H1 (cell line): ENCODE results near the gene TRIP11. TPM values are rescaled to one million over a fixed set of nuclear protein-coding genes. Genes with fewer than 3 reads are reported as not detected.

Experiments
- CTCF ChIA-PET: fragments of 300-600 bp; sonication (Branson Sonifier 250); formaldehyde crosslinking; loops from one replicate; lab custom pipeline; 2021; ENCODE audit not compliant: partially characterized antibody; lab: Charles Lee
- POLR2A ChIA-PET: fragments of 300-600 bp; sonication (Branson Sonifier 250); formaldehyde crosslinking; loops from one replicate; lab custom pipeline; 2021; ENCODE audit warnings: inconsistent platforms; ENCODE audit not compliant: partially characterized antibody; lab: Charles Lee
- DNase-seq, 2 experiments: peaks; one replicate each; pipeline versions ENCODE4 v3.0.0 to v3.0.0-alpha.2; 2010 to 2022; ENCODE audit warnings: low spot score in 2 of 2, low read depth in 1 of 2, mixed read lengths in 1 of 2
- FAIRE-seq: peaks from 2 replicates; lab custom pipeline; 2011; peaks lifted over from hg19 to GRCh38; lab: Jason Lieb, UNC
- H2AFZ ChIP-seq: 2 replicates; pipeline ENCODE4 v1.8.1; 2012; ENCODE audit warnings: low read length, inconsistent platforms
- H2AK5ac ChIP-seq: 2 replicates; pipeline ENCODE4 v1.6.1; 2013; ENCODE audit warnings: low read depth, low read length
- H2BK120ac ChIP-seq: replicated peaks from 2 replicates; pipeline ENCODE3; 2013; ENCODE audit warnings: low read depth, low read length, inconsistent platforms
- H2BK12ac ChIP-seq: 2 replicates; pipeline ENCODE4 v1.6.1; 2013; ENCODE audit warnings: low read depth, low read length
- H2BK15ac ChIP-seq: 2 replicates; pipeline ENCODE4 v1.6.1; 2013; ENCODE audit warnings: low read length
- H2BK20ac ChIP-seq: 2 replicates; pipeline ENCODE4 v1.6.1; 2013; ENCODE audit warnings: low read length
- H2BK5ac ChIP-seq: 2 replicates; pipeline ENCODE4 v1.6.1; 2013; ENCODE audit warnings: low read depth, low read length
- H3K14ac ChIP-seq: 2 replicates; pipeline ENCODE4 v1.6.1; 2013; ENCODE audit warnings: inconsistent platforms; ENCODE audit not compliant: insufficient read length
- H3K18ac ChIP-seq: 2 replicates; pipeline ENCODE4 v1.6.1; 2013; ENCODE audit warnings: low read length; ENCODE audit errors: extremely low read depth
- H3K23ac ChIP-seq: 2 replicates; pipeline ENCODE4 v1.6.1; 2013; ENCODE audit warnings: inconsistent platforms; ENCODE audit not compliant: insufficient read length
- H3K23me2 ChIP-seq: 2 replicates; pipeline ENCODE4 v1.6.1; 2013; ENCODE audit warnings: low read depth, low read length
- H3K27ac ChIP-seq: 2 replicates; pipeline ENCODE4 v1.6.1; 2011; ENCODE audit warnings: low read depth, low read length, inconsistent platforms
- H3K27me3 ChIP-seq, 4 experiments: replicated peaks in 1 of 4; 1 replicate in 1 of 4; 2 replicates in 3 of 4; pipeline versions ENCODE4 v1.6.1 to v1.8.1; 2011 to 2013; ENCODE audit warnings: low read length in 3 of 4, mild to moderate bottlenecking in 3 of 4, inconsistent platforms in 2 of 4, mixed read lengths in 2 of 4, moderate library complexity in 1 of 4; ENCODE audit not compliant: control insufficient read depth in 3 of 4, insufficient read depth in 3 of 4; ENCODE audit errors: extremely low read depth in 1 of 4
- H3K36me3 ChIP-seq, 4 experiments: 2 replicates each; pipeline versions ENCODE4 v1.6.1 to v1.8.1; 2011 to 2013; ENCODE audit warnings: mild to moderate bottlenecking in 4 of 4, low read length in 3 of 4, moderate library complexity in 2 of 4, control low read depth in 1 of 4, inconsistent platforms in 1 of 4; ENCODE audit not compliant: insufficient read depth in 4 of 4, control insufficient read depth in 2 of 4
- H3K4ac ChIP-seq: replicated peaks from 2 replicates; pipeline ENCODE3; 2013; ENCODE audit warnings: low read length, low read depth, mixed read lengths, inconsistent platforms; ENCODE audit not compliant: insufficient read length
- H3K4me1 ChIP-seq, 4 experiments: replicated peaks in 1 of 4; 1 replicate in 1 of 4; 2 replicates in 3 of 4; pipeline versions ENCODE4 v1.6.1 to v1.8.1; 2011 to 2013; ENCODE audit warnings: low read length in 3 of 4, inconsistent platforms in 2 of 4, mixed read lengths in 1 of 4; ENCODE audit not compliant: insufficient read depth in 4 of 4, control insufficient read depth in 3 of 4
- H3K4me2 ChIP-seq, 2 experiments: 2 replicates each; pipeline versions ENCODE4 v1.6.1 to v1.8.1; 2011 to 2013; ENCODE audit warnings: low read depth in 2 of 2, low read length in 2 of 2, control low read depth in 1 of 2, inconsistent platforms in 1 of 2, mild to moderate bottlenecking in 1 of 2; ENCODE audit not compliant: insufficient read depth in 1 of 2
- H3K4me3 ChIP-seq, 4 experiments: fragments of 200-600, 300-600 bp in 1 of 4; sonication (generic), shearing (Covaris generic), sonication (Bioruptor Twin) in 1 of 4; 2 replicates each; pipeline versions ENCODE4 v1.5.1 to v1.8.1; 2011 to 2016; ENCODE audit warnings: low read length in 4 of 4, low read depth in 3 of 4, control low read depth in 2 of 4, inconsistent platforms in 2 of 4, mild to moderate bottlenecking in 2 of 4, mixed read lengths in 1 of 4, moderate library complexity in 1 of 4; ENCODE audit not compliant: insufficient read depth in 2 of 4; ENCODE audit errors: extremely low read depth in 1 of 4
- H3K56ac ChIP-seq: replicated peaks from 2 replicates; pipeline ENCODE3; 2013; ENCODE audit warnings: low read depth, mild to moderate bottlenecking, mixed read lengths, low read length, inconsistent platforms; ENCODE audit not compliant: insufficient read length
- H3K79me1 ChIP-seq: 2 replicates; pipeline ENCODE4 v1.6.1; 2013; ENCODE audit warnings: low read depth, low read length, control low read depth
- H3K79me2 ChIP-seq, 2 experiments: 2 replicates each; pipeline versions ENCODE4 v1.6.1 to v1.8.1; 2012 to 2013; ENCODE audit warnings: low read length in 2 of 2, mild to moderate bottlenecking in 2 of 2, inconsistent platforms in 1 of 2; ENCODE audit not compliant: insufficient read depth in 2 of 2, control insufficient read depth in 1 of 2
- H3K9ac ChIP-seq, 4 experiments: replicated peaks in 1 of 4; 1 replicate in 1 of 4; 2 replicates in 3 of 4; pipeline versions ENCODE4 v1.6.1 to v1.8.1; 2011 to 2013; ENCODE audit warnings: low read depth in 3 of 4, low read length in 3 of 4, control low read depth in 2 of 4, mild to moderate bottlenecking in 2 of 4, moderate library complexity in 2 of 4, inconsistent platforms in 1 of 4; ENCODE audit errors: extremely low read depth in 1 of 4
- H3K9me3 ChIP-seq, 2 experiments: 2 replicates each; pipeline versions ENCODE4 v1.6.1 to v1.8.1; 2012 to 2013; ENCODE audit warnings: mild to moderate bottlenecking in 2 of 2, moderate library complexity in 2 of 2, control low read depth in 1 of 2, inconsistent platforms in 1 of 2, low read depth in 1 of 2, low read length in 1 of 2, mixed read lengths in 1 of 2; ENCODE audit not compliant: insufficient read depth in 2 of 2
- H4K20me1 ChIP-seq, 2 experiments: replicated peaks in 1 of 2; 2 replicates each; pipeline versions ENCODE3 to v1.8.1; 2011 to 2013; ENCODE audit warnings: inconsistent platforms in 2 of 2, low read length in 2 of 2, mild to moderate bottlenecking in 1 of 2; ENCODE audit not compliant: insufficient read depth in 2 of 2, control insufficient read depth in 1 of 2
- H4K5ac ChIP-seq: 2 replicates; pipeline ENCODE4 v1.6.1; 2013; ENCODE audit warnings: low read length, low read depth, mixed read lengths, inconsistent platforms; ENCODE audit not compliant: insufficient read length
- H4K8ac ChIP-seq: 2 replicates; pipeline ENCODE4 v1.8.0; 2013; ENCODE audit warnings: mild to moderate bottlenecking, moderate library complexity, low read length, inconsistent platforms; ENCODE audit not compliant: insufficient read depth; ENCODE audit errors: extremely low read depth
- H4K91ac ChIP-seq: replicated peaks from 2 replicates; pipeline ENCODE3; 2013; ENCODE audit warnings: low read length, mixed read lengths, inconsistent platforms; ENCODE audit not compliant: insufficient read length
- CHD2 ChIP-seq: IDR thresholded peaks from 2 replicates; pipeline ENCODE4 v1.6.1; 2012; ENCODE audit warnings: low read length, improper control_type of control experiment
- CREB1 ChIP-seq: IDR thresholded peaks from 2 replicates; pipeline ENCODE4 v1.6.1; 2012; ENCODE audit warnings: inconsistent platforms
- CTBP2 ChIP-seq: IDR thresholded peaks from 2 replicates; pipeline ENCODE4 v1.7.0; 2011; ENCODE audit warnings: borderline replicate concordance, mild to moderate bottlenecking, moderate library complexity, mixed read lengths, low read length; ENCODE audit not compliant: insufficient read depth, insufficient read length
- FOSL1 ChIP-seq: IDR thresholded peaks from 2 replicates; pipeline ENCODE4 v1.6.1; 2011; ENCODE audit warnings: mild to moderate bottlenecking, low read depth, low read length, moderate library complexity; ENCODE audit not compliant: insufficient read depth
- HDAC2 ChIP-seq, 2 experiments: fragments of 300-600 bp in 1 of 2; sonication (generic) in 1 of 2; IDR thresholded peaks; 2 replicates each; pipeline ENCODE4 v1.6.1; 2011 to 2012; ENCODE audit warnings: low read depth in 2 of 2, low read length in 2 of 2, mild to moderate bottlenecking in 2 of 2, moderate library complexity in 2 of 2, borderline replicate concordance in 1 of 2, inconsistent platforms in 1 of 2
- MAX ChIP-seq: IDR thresholded peaks from 2 replicates; pipeline ENCODE4 v1.6.1; 2012; ENCODE audit warnings: inconsistent platforms
- PHF8 ChIP-seq: fragments of 200-600 bp; sonication (generic); conservative IDR thresholded peaks from 2 replicates; pipeline ENCODE4 v1.7.1; 2012; ENCODE audit warnings: low read depth, mild to moderate bottlenecking, inconsistent platforms, low read length, moderate library complexity
- RAD21 ChIP-seq, 2 experiments: IDR thresholded peaks in 1 of 2; conservative IDR thresholded peaks in 1 of 2; 2 replicates each; pipeline ENCODE4 v1.6.1; 2011; ENCODE audit warnings: low read depth in 2 of 2, low read length in 2 of 2, improper control_type of control experiment in 1 of 2, inconsistent platforms in 1 of 2, mild to moderate bottlenecking in 1 of 2, moderate library complexity in 1 of 2
- RBBP5 ChIP-seq: IDR thresholded peaks from 2 replicates; pipeline ENCODE4 v1.7.1; 2012; ENCODE audit warnings: low read depth, mild to moderate bottlenecking, inconsistent platforms, low read length, moderate library complexity, borderline replicate concordance
- SRF ChIP-seq: IDR thresholded peaks from 2 replicates; pipeline ENCODE4 v1.6.1; 2011; ENCODE audit warnings: mild to moderate bottlenecking, low read depth, low read length, moderate library complexity
- TCF12 ChIP-seq: IDR thresholded peaks from 2 replicates; pipeline ENCODE4 v1.6.1; 2011; ENCODE audit warnings: low read depth, mild to moderate bottlenecking, low read length
- USF2 ChIP-seq: IDR thresholded peaks from 2 replicates; pipeline ENCODE4 v1.6.1; 2011; ENCODE audit warnings: low read length, improper control_type of control experiment
- polyA plus RNA-seq, 7 experiments: library from polyadenylated mRNA; depleted of rRNA in 3 of 7; stranded (reverse) in 5 of 7; unstranded in 2 of 7; fragments of >200 nt in 5 of 7; fragments of 200-250 nt in 2 of 7; gene quantifications; 1 replicate in 5 of 7; 2 replicates in 1 of 7; 4 replicates in 1 of 7; pipeline versions ENCODE4 v1.2.1 to v1.2.3, GENCODE V29; 2011 to 2013; ENCODE audit warnings: missing spikeins in 2 of 7, mixed read lengths in 2 of 7
- total RNA-seq: library from RNA; stranded (reverse); fragmentation: NEBNext Ultra II Directional; extraction: Animal tissue kit (Norgen Biotek cat#: 25700); gene quantifications from 2 replicates; pipeline ENCODE4 v1.2.1, GENCODE V29; 2021
- TF ChIP-seq, protein P1 (sequence below): IDR thresholded peaks from 2 replicates; pipeline ENCODE4 v1.6.1; 2012; ENCODE audit warnings: inconsistent platforms

The TRIP11 gene
- total and polyA plus RNA-seq, 2 of the 8 experiments (the other 6 are each of a cell fraction or from before 2014, with no cell fraction given) = 3.3 to 30.4 TPM

DNA sequence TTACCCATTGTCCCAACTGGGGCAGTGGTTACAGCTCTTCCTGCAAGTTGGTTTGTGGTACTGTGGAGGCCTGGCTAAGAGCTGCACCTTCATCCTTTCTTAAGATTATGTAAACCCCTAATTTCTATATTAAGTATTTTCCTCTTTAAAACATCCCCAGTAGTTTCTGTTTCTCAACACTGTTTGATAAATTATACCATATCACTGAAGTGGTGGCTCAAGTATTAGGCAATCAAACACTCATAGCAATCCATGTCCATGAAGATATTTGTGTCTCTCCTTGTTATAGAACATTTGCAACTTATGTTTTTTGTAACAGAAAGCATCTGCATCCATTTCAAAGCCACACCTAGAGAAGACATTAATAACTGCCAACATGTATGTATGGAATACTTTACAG lies 34.7 kb upstream of the TRIP11 start:
- no peak overlapping the region for H3K56ac ChIP-seq
- H2BK15ac ChIP-seq = no peak overlapping the region
- H2BK20ac ChIP-seq = no peak overlapping the region
- H3K9ac ChIP-seq = no peak overlapping the region
- H3K18ac ChIP-seq = no peak overlapping the region
- ChIA-PET CTCF (no interaction called here), POLR2A (no interaction called here)
- no peak overlapping the region for H3K27ac ChIP-seq
- no peaks in the 10 kb centered on the region for H3K27me3 ChIP-seq
- no peaks in the 10 kb centered on the region for H3K9me3 ChIP-seq
- H2BK120ac ChIP-seq = no peak overlapping the region
- no peak overlapping the region for H3K4me2 ChIP-seq
- H2AK5ac ChIP-seq = no peak overlapping the region
- FAIRE-seq (no peak), DNase-seq (no peak)
- H3K23ac ChIP-seq = no peak overlapping the region
- no peaks in the 10 kb centered on the region for H3K79me2 ChIP-seq
- H4K20me1 ChIP-seq = peaks cover 0 to 3% of the 10 kb centered on the region in 2 experiments
- H3K23me2 ChIP-seq = no peaks in the 10 kb centered on the region
- no peak overlapping the region for H4K91ac ChIP-seq
- H2BK5ac ChIP-seq = no peak overlapping the region
- no peak overlapping the region for H3K4ac ChIP-seq
- no peaks in the 10 kb centered on the region for H3K4me1 ChIP-seq
- H2BK12ac ChIP-seq = no peak overlapping the region
- no peaks in the 10 kb centered on the region for H3K79me1 ChIP-seq
- H3K14ac ChIP-seq = no peak overlapping the region
- H2AFZ ChIP-seq = no peak overlapping the region
- H4K8ac ChIP-seq = no peak overlapping the region
- H3K4me3 ChIP-seq = no peak overlapping the region
- no peak overlapping the region for H4K5ac ChIP-seq
- H3K36me3 ChIP-seq = peaks cover 2 to 41% (median 19%) of the 10 kb centered on the region in 4 experiments
- no peak for TF ChIP-seq USF2
- no peak for TF ChIP-seq CHD2
- no peak for TF ChIP-seq RAD21 (IDR thresholded peaks at IDR 0.05 in 1 of 2, conservative IDR thresholded peaks at IDR 0.05 in 1 of 2; ENCODE audit: low read depth in 2 of 2, low read length in 2 of 2)
- no peak for TF ChIP-seq MAX
- TF ChIP-seq RBBP5 = no peak
- TF ChIP-seq PHF8 = no peak
- TF ChIP-seq CTBP2 = no peak
- no peak for TF ChIP-seq CREB1
- TF ChIP-seq HDAC2 (IDR thresholded peaks at IDR 0.05; ENCODE audit: borderline replicate concordance in 1 of 2, low read depth in 2 of 2, low read length in 2 of 2) = no peak
- TF ChIP-seq TCF12 = no peak
- TF ChIP-seq, protein P1, sequence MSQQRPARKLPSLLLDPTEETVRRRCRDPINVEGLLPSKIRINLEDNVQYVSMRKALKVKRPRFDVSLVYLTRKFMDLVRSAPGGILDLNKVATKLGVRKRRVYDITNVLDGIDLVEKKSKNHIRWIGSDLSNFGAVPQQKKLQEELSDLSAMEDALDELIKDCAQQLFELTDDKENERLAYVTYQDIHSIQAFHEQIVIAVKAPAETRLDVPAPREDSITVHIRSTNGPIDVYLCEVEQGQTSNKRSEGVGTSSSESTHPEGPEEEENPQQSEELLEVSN = no peak
- TF ChIP-seq FOSL1 = no peak
- no peak for TF ChIP-seq SRF
